Measurements from ENCODE around the gene FBXO38. TPM values are rescaled to one million over a fixed set of nuclear protein-coding genes. Genes with fewer than 3 reads are reported as not detected.

FBXO38 gene
- polyA plus RNA-seq, 1 experiment: 40.9 TPM

- CTCF ChIA-PET: interaction anchor here (0.6 to 3.8 kb wide), 4 partner anchors 41 to 305 kb away, joined by 3 to 15 read pairs (median 6); no protein-coding TSS in a partner anchor
These were observed 100.9 kb downstream of the FBXO38 start for GRCh38 chr5:148484651-148485050.

GRCh38 chr5:148486456-148486855, 102.7 kb downstream of the FBXO38 start:
- CTCF ChIA-PET: interaction anchor here (0.6 kb wide), 1 partner anchor 42 kb away, joined by 3 read pairs; no protein-coding TSS in a partner anchor
- POLR2A ChIA-PET: no interaction called here
- no peak for DNase-seq (ENCODE audit: low read depth, low spot score)
- Histone ChIP-seq H3K27ac (ENCODE audit: low read depth, low read length) (no peak overlapping the region), H3K27me3 (ENCODE audit: control insufficient read depth, insufficient read depth, low read length) (no peaks in the 10 kb centered on the region), H3K4me3 (ENCODE audit: low read depth, low read length) (no peak overlapping the region), H3K9me3 (ENCODE audit: control insufficient read depth, insufficient read depth, low read length) (no peaks in the 10 kb centered on the region)
- TF ChIP-seq CTCF (IDR thresholded peaks at IDR 0.05; ENCODE audit: low read depth, low read length): no peak

More at GRCh38 chr5:148484651-148485050, 100.9 kb downstream of the FBXO38 start:
- TF ChIP-seq CTCF (IDR thresholded peaks at IDR 0.05; ENCODE audit: low read depth, low read length): no peak
- POLR2A ChIA-PET: no interaction called here
- H3K27me3 ChIP-seq (ENCODE audit: control insufficient read depth, insufficient read depth, low read length): no peaks in the 10 kb centered on the region
- H3K9me3 ChIP-seq (ENCODE audit: control insufficient read depth, insufficient read depth, low read length): no peaks in the 10 kb centered on the region
- H3K27ac ChIP-seq (ENCODE audit: low read depth, low read length): no peak overlapping the region
- DNase-seq (ENCODE audit: low read depth, low spot score): no peak
- no peak overlapping the region for H3K4me3 ChIP-seq (ENCODE audit: low read depth, low read length)

- CTCF ChIA-PET: no interaction called here
- H3K4me3 ChIP-seq (ENCODE audit: low read depth, low read length): no peak overlapping the region
- TF ChIP-seq CTCF (IDR thresholded peaks at IDR 0.05; ENCODE audit: low read depth, low read length): no peak
These were observed 105.0 kb downstream of the FBXO38 start for GRCh38 chr5:148488757-148489156.

GRCh38 chr5:148491015-148491792, 107.4 kb downstream of the FBXO38 start:
- TF ChIP-seq CTCF (IDR thresholded peaks at IDR 0.05; ENCODE audit: low read depth, low read length): no peak
- H3K9me3 ChIP-seq (ENCODE audit: control insufficient read depth, insufficient read depth, low read length): no peaks in the 10 kb centered on the region
- H3K27ac ChIP-seq (ENCODE audit: low read depth, low read length): no peak overlapping the region
- no peak overlapping the region for H3K4me3 ChIP-seq (ENCODE audit: low read depth, low read length)
- no peak for DNase-seq (ENCODE audit: low read depth, low spot score)
- CTCF ChIA-PET: no interaction called here
- H3K27me3 ChIP-seq (ENCODE audit: control insufficient read depth, insufficient read depth, low read length): no peaks in the 10 kb centered on the region
- POLR2A ChIA-PET: interaction anchor here (0.7 kb wide), 1 partner anchor 668 kb away, joined by 4 read pairs; no protein-coding TSS in a partner anchor

More at GRCh38 chr5:148488757-148489156, 105.0 kb downstream of the FBXO38 start:
- H3K27me3 ChIP-seq (ENCODE audit: control insufficient read depth, insufficient read depth, low read length): no peaks in the 10 kb centered on the region
- no peaks in the 10 kb centered on the region for H3K9me3 ChIP-seq (ENCODE audit: control insufficient read depth, insufficient read depth, low read length)
- no peak overlapping the region for H3K27ac ChIP-seq (ENCODE audit: low read depth, low read length)
- POLR2A ChIA-PET: no interaction called here
- no peak for DNase-seq (ENCODE audit: low read depth, low spot score)

GRCh38 chr5:148491793-148492184, 108.0 kb downstream of the FBXO38 start:
- no peak for TF ChIP-seq CTCF (IDR thresholded peaks at IDR 0.05; ENCODE audit: low read depth, low read length)
- H3K27me3 ChIP-seq (ENCODE audit: control insufficient read depth, insufficient read depth, low read length): no peaks in the 10 kb centered on the region
- H3K4me3 ChIP-seq (ENCODE audit: low read depth, low read length): no peak overlapping the region
- DNase-seq (ENCODE audit: low read depth, low spot score): no peak
- CTCF ChIA-PET: no interaction called here
- H3K9me3 ChIP-seq (ENCODE audit: control insufficient read depth, insufficient read depth, low read length): no peaks in the 10 kb centered on the region
- POLR2A ChIA-PET: interaction anchor here (0.7 kb wide), 1 partner anchor 669 kb away, joined by 4 read pairs; no protein-coding TSS in a partner anchor
- H3K27ac ChIP-seq (ENCODE audit: low read depth, low read length): no peak overlapping the region

All from AG04450 (cell line).